ENCODE measurements around the gene KDM1A. TPM values are rescaled to one million over a fixed set of nuclear protein-coding genes. Genes with fewer than 3 reads are reported as not detected.
"Not testable (repeated sequence)": the region's sequence is repeated elsewhere in the genome, so short reads cannot be mapped to it uniquely, and the experiment has no call there.

KDM1A gene
- total and polyA plus RNA-seq, 4 donors = 7.4 to 46.7 (median 21.5) TPM

DNA sequence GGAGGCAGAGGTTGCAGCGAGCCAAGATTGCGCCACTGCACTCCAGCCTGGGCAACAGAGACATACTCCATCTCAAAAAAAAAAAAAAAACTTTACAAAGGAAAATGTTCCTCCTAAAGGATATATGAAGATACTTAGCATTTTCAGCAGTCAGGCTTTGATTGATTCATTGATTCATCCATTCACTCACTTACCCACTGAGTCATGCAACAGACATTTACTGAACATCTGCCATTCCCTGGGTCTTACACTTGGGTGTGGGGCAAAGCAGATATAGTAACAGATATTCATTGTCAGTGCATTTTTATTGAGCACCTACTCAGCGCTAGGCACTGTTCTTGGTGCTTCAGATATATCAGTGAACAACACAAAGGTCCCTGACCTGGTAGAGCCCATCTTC lies 41.0 kb upstream of the KDM1A start:
- Histone ChIP-seq H3K27me3 (ENCODE audit: control insufficient read depth in 4 of 4, insufficient read depth in 4 of 4, low read length in 3 of 4) (no peaks in the 10 kb centered on the region), H3K4me1 (ENCODE audit: control insufficient read depth in 4 of 4, insufficient read depth in 4 of 4, low read length in 3 of 4) (no peaks in the 10 kb centered on the region), H3K36me3 (ENCODE audit: control insufficient read depth in 4 of 4, insufficient read depth in 3 of 4, low read depth in 1 of 4, low read length in 3 of 4) (no peaks in the 10 kb centered on the region), H3K4me3 (ENCODE audit: low read depth in 1 of 3, low read length in 3 of 3) (no peak overlapping the region), H3K27ac (ENCODE audit: low read depth in 1 of 2, low read length in 2 of 2) (no peak overlapping the region), H3K9me3 (ENCODE audit: control insufficient read depth in 4 of 4, low read length in 3 of 4) (no peaks in the 10 kb centered on the region), H3K9ac (ENCODE audit: low read depth in 1 of 2, low read length in 2 of 2) (no peak overlapping the region)
- no peak for TF ChIP-seq GABPA (IDR thresholded peaks at IDR 0.05 in 1 of 2, conservative IDR thresholded peaks at IDR 0.05 in 1 of 2)
- TF ChIP-seq, protein P1, sequence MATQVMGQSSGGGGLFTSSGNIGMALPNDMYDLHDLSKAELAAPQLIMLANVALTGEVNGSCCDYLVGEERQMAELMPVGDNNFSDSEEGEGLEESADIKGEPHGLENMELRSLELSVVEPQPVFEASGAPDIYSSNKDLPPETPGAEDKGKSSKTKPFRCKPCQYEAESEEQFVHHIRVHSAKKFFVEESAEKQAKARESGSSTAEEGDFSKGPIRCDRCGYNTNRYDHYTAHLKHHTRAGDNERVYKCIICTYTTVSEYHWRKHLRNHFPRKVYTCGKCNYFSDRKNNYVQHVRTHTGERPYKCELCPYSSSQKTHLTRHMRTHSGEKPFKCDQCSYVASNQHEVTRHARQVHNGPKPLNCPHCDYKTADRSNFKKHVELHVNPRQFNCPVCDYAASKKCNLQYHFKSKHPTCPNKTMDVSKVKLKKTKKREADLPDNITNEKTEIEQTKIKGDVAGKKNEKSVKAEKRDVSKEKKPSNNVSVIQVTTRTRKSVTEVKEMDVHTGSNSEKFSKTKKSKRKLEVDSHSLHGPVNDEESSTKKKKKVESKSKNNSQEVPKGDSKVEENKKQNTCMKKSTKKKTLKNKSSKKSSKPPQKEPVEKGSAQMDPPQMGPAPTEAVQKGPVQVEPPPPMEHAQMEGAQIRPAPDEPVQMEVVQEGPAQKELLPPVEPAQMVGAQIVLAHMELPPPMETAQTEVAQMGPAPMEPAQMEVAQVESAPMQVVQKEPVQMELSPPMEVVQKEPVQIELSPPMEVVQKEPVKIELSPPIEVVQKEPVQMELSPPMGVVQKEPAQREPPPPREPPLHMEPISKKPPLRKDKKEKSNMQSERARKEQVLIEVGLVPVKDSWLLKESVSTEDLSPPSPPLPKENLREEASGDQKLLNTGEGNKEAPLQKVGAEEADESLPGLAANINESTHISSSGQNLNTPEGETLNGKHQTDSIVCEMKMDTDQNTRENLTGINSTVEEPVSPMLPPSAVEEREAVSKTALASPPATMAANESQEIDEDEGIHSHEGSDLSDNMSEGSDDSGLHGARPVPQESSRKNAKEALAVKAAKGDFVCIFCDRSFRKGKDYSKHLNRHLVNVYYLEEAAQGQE (IDR thresholded peaks at IDR 0.05) = no peak
- no peak for TF ChIP-seq JUND (IDR thresholded peaks at IDR 0.05)
- TF ChIP-seq, protein P2, sequence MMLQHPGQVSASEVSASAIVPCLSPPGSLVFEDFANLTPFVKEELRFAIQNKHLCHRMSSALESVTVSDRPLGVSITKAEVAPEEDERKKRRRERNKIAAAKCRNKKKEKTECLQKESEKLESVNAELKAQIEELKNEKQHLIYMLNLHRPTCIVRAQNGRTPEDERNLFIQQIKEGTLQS (IDR thresholded peaks at IDR 0.05) = no peak
- TF ChIP-seq TAF1 (conservative IDR thresholded peaks at IDR 0.05) = no peak
- TF ChIP-seq FOXA2 (IDR thresholded peaks at IDR 0.05) = no peak
- TF ChIP-seq YY1 (IDR thresholded peaks at IDR 0.05) = no peak
- TF ChIP-seq FOXA1 (IDR thresholded peaks at IDR 0.05) = no peak
- DNase-seq (ENCODE audit: low spot score) = no peak
- 96% methylated on average over 3 of the region's 3 CpGs for WGBS

DNA sequence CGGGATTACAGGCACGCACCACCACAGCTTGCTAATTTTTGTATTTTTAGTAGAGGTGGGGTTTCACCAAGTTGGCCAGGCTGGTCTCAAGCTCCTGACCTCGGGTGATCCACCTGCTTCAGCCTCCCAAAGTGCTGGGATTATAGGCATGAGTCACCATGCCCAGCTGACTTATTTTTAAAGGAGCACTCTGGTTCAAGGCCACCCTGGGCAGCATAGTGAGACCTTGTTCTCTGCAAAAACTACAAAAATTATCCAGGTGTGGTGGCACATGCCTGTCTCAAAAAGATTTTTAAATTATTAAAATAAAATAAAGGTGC lies 38.8 kb upstream of the KDM1A start:
- not testable (repeated sequence) for H3K36me3 ChIP-seq (ENCODE audit: control insufficient read depth in 4 of 4, insufficient read depth in 3 of 4, low read depth in 1 of 4, low read length in 3 of 4); H3K9me3 ChIP-seq (ENCODE audit: control insufficient read depth in 4 of 4, low read length in 3 of 4); H3K9ac ChIP-seq (ENCODE audit: low read depth in 1 of 2, low read length in 2 of 2); H3K4me3 ChIP-seq (ENCODE audit: low read depth in 1 of 3, low read length in 3 of 3); DNase-seq (ENCODE audit: low spot score); H3K4me1 ChIP-seq (ENCODE audit: control insufficient read depth in 4 of 4, insufficient read depth in 4 of 4, low read length in 3 of 4); H3K27me3 ChIP-seq (ENCODE audit: control insufficient read depth in 4 of 4, insufficient read depth in 4 of 4, low read length in 3 of 4); H3K27ac ChIP-seq (ENCODE audit: low read depth in 1 of 2, low read length in 2 of 2)
- 87% methylated on average over 3 of the region's 3 CpGs for WGBS

DNA sequence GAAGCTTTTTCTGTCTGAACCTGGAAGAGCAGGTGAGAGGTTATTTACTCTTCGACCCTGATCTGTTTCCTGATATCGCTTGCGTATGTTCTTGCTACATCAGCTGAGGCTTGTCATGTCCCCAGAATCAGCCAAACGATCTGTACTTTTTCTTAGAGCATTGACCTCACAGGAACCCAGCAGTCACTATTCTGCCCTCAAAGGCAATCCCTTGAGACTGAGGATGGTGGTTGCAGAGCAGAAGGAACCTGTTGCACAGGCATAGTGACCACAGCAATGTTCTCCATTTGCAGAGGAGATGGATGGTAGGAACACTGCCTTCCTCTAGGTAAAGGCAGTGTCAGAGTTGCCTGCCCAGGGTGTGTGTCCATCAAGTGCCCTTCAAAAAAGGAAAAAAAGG lies 35.3 kb upstream of the KDM1A start:
- Histone ChIP-seq H3K9me3 (ENCODE audit: control insufficient read depth in 4 of 4, low read length in 3 of 4) (no peaks in the 10 kb centered on the region), H3K4me3 (ENCODE audit: low read depth in 1 of 3, low read length in 3 of 3) (no peak overlapping the region), H3K27ac (ENCODE audit: low read depth in 1 of 2, low read length in 2 of 2) (no peak overlapping the region), H3K36me3 (ENCODE audit: control insufficient read depth in 4 of 4, insufficient read depth in 3 of 4, low read depth in 1 of 4, low read length in 3 of 4) (no peaks in the 10 kb centered on the region), H3K4me1 (ENCODE audit: control insufficient read depth in 4 of 4, insufficient read depth in 4 of 4, low read length in 3 of 4) (no peaks in the 10 kb centered on the region), H3K9ac (ENCODE audit: low read depth in 1 of 2, low read length in 2 of 2) (no peak overlapping the region), H3K27me3 (ENCODE audit: control insufficient read depth in 4 of 4, insufficient read depth in 4 of 4, low read length in 3 of 4) (no peaks in the 10 kb centered on the region)
- TF ChIP-seq EGR1 (IDR thresholded peaks at IDR 0.05; ENCODE audit: low read depth in 2 of 2) = no peak
- TF ChIP-seq HNF4A (conservative IDR thresholded peaks at IDR 0.05) = no peak
- no peak for TF ChIP-seq RXRA (IDR thresholded peaks at IDR 0.05)
- no peak for TF ChIP-seq SP1 (IDR thresholded peaks at IDR 0.05)
- TF ChIP-seq, protein P3, sequence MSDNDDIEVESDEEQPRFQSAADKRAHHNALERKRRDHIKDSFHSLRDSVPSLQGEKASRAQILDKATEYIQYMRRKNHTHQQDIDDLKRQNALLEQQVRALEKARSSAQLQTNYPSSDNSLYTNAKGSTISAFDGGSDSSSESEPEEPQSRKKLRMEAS (IDR thresholded peaks at IDR 0.05) = no peak
- TF ChIP-seq, protein P1 (IDR thresholded peaks at IDR 0.05) = no peak
- no peak for TF ChIP-seq NR2F2 (IDR thresholded peaks at IDR 0.05)
- no peak for TF ChIP-seq FOXA1 (IDR thresholded peaks at IDR 0.05)
- TF ChIP-seq GABPA (IDR thresholded peaks at IDR 0.05 in 1 of 2, conservative IDR thresholded peaks at IDR 0.05 in 1 of 2) = no peak
- no peak for TF ChIP-seq TAF1 (conservative IDR thresholded peaks at IDR 0.05)
- 57% methylated on average over 4 of the region's 4 CpGs for WGBS
- no peak for DNase-seq (ENCODE audit: low spot score)

DNA sequence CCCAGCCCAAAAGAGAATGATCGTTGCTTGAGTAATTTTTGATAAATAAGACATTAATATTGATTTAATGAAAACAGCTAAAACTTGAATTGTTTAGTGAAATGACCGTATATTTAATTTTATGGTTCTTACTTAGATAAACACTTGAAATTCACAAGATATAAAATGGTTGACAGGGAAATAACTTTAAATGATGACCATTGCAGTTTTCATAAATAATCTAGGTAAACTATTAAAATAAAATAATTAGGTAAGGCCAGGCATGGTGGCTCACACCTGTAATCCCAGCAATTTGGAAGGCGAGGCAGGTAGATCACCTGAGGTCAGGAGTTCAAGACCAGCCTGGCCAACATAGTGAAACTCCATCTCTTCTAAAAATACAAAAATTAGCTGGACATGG lies 26.9 kb upstream of the KDM1A start:
- not testable (repeated sequence) for DNase-seq (ENCODE audit: low spot score); H3K27me3 ChIP-seq (ENCODE audit: control insufficient read depth in 4 of 4, insufficient read depth in 4 of 4, low read length in 3 of 4); H3K36me3 ChIP-seq (ENCODE audit: control insufficient read depth in 4 of 4, insufficient read depth in 3 of 4, low read depth in 1 of 4, low read length in 3 of 4); H3K4me1 ChIP-seq (ENCODE audit: control insufficient read depth in 4 of 4, insufficient read depth in 4 of 4, low read length in 3 of 4); H3K9ac ChIP-seq (ENCODE audit: low read depth in 1 of 2, low read length in 2 of 2); H3K27ac ChIP-seq (ENCODE audit: low read depth in 1 of 2, low read length in 2 of 2); H3K9me3 ChIP-seq (ENCODE audit: control insufficient read depth in 4 of 4, low read length in 3 of 4); H3K4me3 ChIP-seq (ENCODE audit: low read depth in 1 of 3, low read length in 3 of 3)
- 80% methylated on average over 3 of the region's 3 CpGs for WGBS
